HCT116 (cell line): ENCODE results near the gene ENTPD6. TPM values are rescaled to one million over a fixed set of nuclear protein-coding genes. Genes with fewer than 3 reads are reported as not detected.

ENCODE experiments used
- ATAC-seq: fragments of 200-7000 bp; cut with Tn5 transposase; 2 replicates; pipeline ENCODE4 v1.9.1; 2020; ENCODE audit warnings: mild to moderate bottlenecking, moderate library complexity
- BruUV-seq: library from RNA; stranded (reverse); fragments of 400-500 nt; replicated peaks from 2 replicates; lab custom pipeline; 2021; lab: Mats Ljungman, UMichigan
- CTCF ChIA-PET: fragments of 300-600 bp; sonication (Branson Sonifier 250); formaldehyde crosslinking; loops from one replicate; lab custom pipeline; 2021; ENCODE audit warnings: antibody characterized with exemption; lab: Charles Lee
- POLR2A ChIA-PET: fragments of 300-600, 350-600 bp; sonication (Branson Sonifier 250); formaldehyde crosslinking; loops from one replicate; lab custom pipeline; 2021; ENCODE audit warnings: antibody characterized with exemption; lab: Charles Lee
- RAD21 ChIA-PET, 2 experiments: fragments of 300-600 bp; sonication (Branson Sonifier 250); formaldehyde crosslinking; loops; one replicate each; lab custom pipeline; 2023; ENCODE audit warnings: low total read pairs in 2 of 2; ENCODE audit not compliant: uncharacterized antibody in 2 of 2, unreplicated experiment in 2 of 2, low non-redundant PET in 1 of 2; lab: Charles Lee
- DNase-seq: peaks from one replicate; pipeline ENCODE4 v3.0.0-alpha.2; 2010; ENCODE audit warnings: low read depth, low spot score
- H2AFZ ChIP-seq: fragments of 200-600 bp; shearing (Covaris generic), sonication (generic); 2 replicates; pipeline ENCODE4 v1.6.1; 2017; ENCODE audit warnings: low read depth, mixed run types, mixed read lengths, antibody characterized with exemption, low read length; ENCODE audit not compliant: poor library complexity, severe bottlenecking
- H3K27ac ChIP-seq: 2 replicates; pipeline ENCODE4 v1.5.1; 2012; ENCODE audit warnings: low read depth, low read length
- H3K27me3 ChIP-seq: fragments of 200-600 bp; sonication (generic); 2 replicates; pipeline ENCODE4 v1.6.1; 2016; ENCODE audit warnings: mixed run types, low read length, mixed read lengths; ENCODE audit not compliant: insufficient read depth
- H3K36me3 ChIP-seq, 2 experiments: fragments of 200-500 bp in 1 of 2; fragments of 200-600 bp in 1 of 2; sonication (Bioruptor generic) in 1 of 2; sonication (generic) in 1 of 2; 2 replicates each; pipeline versions ENCODE4 v1.5.1 to v1.6.1; 2014 to 2016; ENCODE audit warnings: low read length in 2 of 2, inconsistent platforms in 1 of 2, mixed read lengths in 1 of 2, mixed run types in 1 of 2; ENCODE audit not compliant: insufficient read depth in 2 of 2, control insufficient read depth in 1 of 2
- H3K4me1 ChIP-seq, 2 experiments: fragments of 200-600 bp in 1 of 2; sonication (generic) in 1 of 2; 2 replicates each; pipeline versions ENCODE4 v1.5.1 to v1.6.1; 2012 to 2017; ENCODE audit warnings: low read length in 2 of 2, inconsistent platforms in 1 of 2, mild to moderate bottlenecking in 1 of 2, mixed read lengths in 1 of 2, mixed run types in 1 of 2, moderate library complexity in 1 of 2; ENCODE audit not compliant: insufficient read depth in 2 of 2, control insufficient read depth in 1 of 2
- H3K4me2 ChIP-seq: fragments of 200-600 bp; sonication (generic); 2 replicates; pipeline ENCODE4 v1.6.1; 2017; ENCODE audit warnings: mixed run types, low read length, mixed read lengths
- H3K4me3 ChIP-seq, 2 experiments: fragments of 200-600 bp in 1 of 2; sonication (generic) in 1 of 2; replicated peaks in 1 of 2; 2 replicates each; pipeline ENCODE4 v1.5.1; 2011 to 2016; ENCODE audit warnings: low read length in 2 of 2, control low read depth in 1 of 2, low read depth in 1 of 2, mild to moderate bottlenecking in 1 of 2, mixed read lengths in 1 of 2, mixed run types in 1 of 2
- H3K79me2 ChIP-seq: fragments of 200-600 bp; sonication (generic); 2 replicates; pipeline ENCODE4 v1.6.1; 2017; ENCODE audit warnings: mild to moderate bottlenecking, mixed run types, low read length, moderate library complexity, mixed read lengths; ENCODE audit not compliant: insufficient read depth
- H3K9ac ChIP-seq: fragments of 200-600 bp; sonication (generic); 2 replicates; pipeline ENCODE4 v1.6.1; 2016; ENCODE audit warnings: low read length, mixed read lengths
- H3K9me2 ChIP-seq: fragments of 200-600 bp; sonication (generic), shearing (Covaris generic); 2 replicates; pipeline ENCODE4 v1.6.1; 2017; ENCODE audit warnings: mixed run types, mild to moderate bottlenecking, moderate library complexity; ENCODE audit not compliant: insufficient read depth
- H3K9me3 ChIP-seq, 2 experiments: fragments of 200-500 bp in 1 of 2; fragments of 200-600 bp in 1 of 2; sonication (Bioruptor generic) in 1 of 2; sonication (generic) in 1 of 2; 2 replicates each; pipeline ENCODE4 v1.6.1; 2014 to 2017; ENCODE audit warnings: low read length in 2 of 2, mixed read lengths in 2 of 2, inconsistent platforms in 1 of 2, low read depth in 1 of 2, mild to moderate bottlenecking in 1 of 2, mixed run types in 1 of 2, moderate library complexity in 1 of 2; ENCODE audit not compliant: control insufficient read depth in 1 of 2, insufficient read depth in 1 of 2
- H4K20me1 ChIP-seq: fragments of 200-600 bp; sonication (generic), shearing (Covaris generic); 2 replicates; pipeline ENCODE4 v1.6.1; 2017; ENCODE audit warnings: mixed run types, mild to moderate bottlenecking, moderate library complexity; ENCODE audit not compliant: insufficient read depth
- CBX3 ChIP-seq: IDR thresholded peaks from 2 replicates; pipeline ENCODE4 v1.6.1; 2012; ENCODE audit warnings: low read depth
- CEBPB ChIP-seq: IDR thresholded peaks from 2 replicates; pipeline ENCODE4 v1.6.1; 2012; ENCODE audit warnings: low read depth
- EGR1 ChIP-seq: IDR thresholded peaks from 2 replicates; pipeline ENCODE4 v1.6.1; 2012; ENCODE audit warnings: low read depth
- FOSL1 ChIP-seq: IDR thresholded peaks from 2 replicates; pipeline ENCODE4 v1.6.1; 2012; ENCODE audit warnings: low read depth
- POLR2A ChIP-seq: IDR thresholded peaks from 2 replicates; pipeline ENCODE4 v1.7.0; 2011; ENCODE audit warnings: borderline replicate concordance; ENCODE audit not compliant: insufficient read depth, insufficient read length; ENCODE audit errors: extremely low read depth
- SP1 ChIP-seq: IDR thresholded peaks from 2 replicates; pipeline ENCODE4 v1.6.1; 2012; ENCODE audit warnings: low read depth
- SRF ChIP-seq: IDR thresholded peaks from 2 replicates; pipeline ENCODE4 v1.6.1; 2012; ENCODE audit warnings: low read depth
- YY1 ChIP-seq: IDR thresholded peaks from 2 replicates; pipeline ENCODE4 v1.6.1; 2011; ENCODE audit warnings: low read length, low read depth, moderate library complexity, mild to moderate bottlenecking; ENCODE audit not compliant: insufficient replicate concordance; ENCODE audit errors: extremely low read depth
- ZFX ChIP-seq: fragments of 450-650 bp; IDR thresholded peaks from 2 replicates; pipeline ENCODE4 v1.6.1; 2017
- ZNF274 ChIP-seq: fragments of 200-500 bp; sonication (Bioruptor generic); IDR thresholded peaks from 2 replicates; pipeline ENCODE4 v1.6.1; 2014; ENCODE audit warnings: mild to moderate bottlenecking, low read depth, low read length, inconsistent platforms
- intact Hi-C: fragments of 100-400 bp; cut with micrococcal nuclease; formaldehyde crosslinking; loops from 2 replicates; pipeline ENCODE4 v1.10.0; 2022
- total RNA-seq: library from RNA; stranded (reverse); gene quantifications from one replicate; pipeline ENCODE4 v1.2.1, GENCODE V29; 2021; ENCODE audit not compliant: unreplicated experiment
- TF ChIP-seq, protein P1 (sequence below): IDR thresholded peaks from 2 replicates; pipeline ENCODE4 v1.6.1; 2012
- TF ChIP-seq, protein P2 (sequence below): IDR thresholded peaks from 2 replicates; pipeline ENCODE4 v1.6.1; 2011; ENCODE audit warnings: mild to moderate bottlenecking, low read length, moderate library complexity; ENCODE audit not compliant: insufficient replicate concordance; ENCODE audit errors: extremely low read depth
- TF ChIP-seq, protein P3 (sequence below), 3 experiments: fragments of 200-600 bp in 1 of 3; sonication (generic) in 1 of 3; IDR thresholded peaks in 2 of 3; conservative IDR thresholded peaks in 1 of 3; 2 replicates each; pipeline ENCODE4 v1.5.1; 2012 to 2017; ENCODE audit warnings: low read depth in 2 of 3, low read length in 2 of 3, antibody characterized with exemption in 1 of 3, borderline replicate concordance in 1 of 3, control low read depth in 1 of 3, mild to moderate bottlenecking in 1 of 3, mixed read lengths in 1 of 3, mixed run types in 1 of 3, moderate library complexity in 1 of 3; ENCODE audit not compliant: insufficient read depth in 1 of 3

Gene ENTPD6
- total RNA-seq, 1 experiment from 2014 or later, result 89.2 TPM

DNA sequence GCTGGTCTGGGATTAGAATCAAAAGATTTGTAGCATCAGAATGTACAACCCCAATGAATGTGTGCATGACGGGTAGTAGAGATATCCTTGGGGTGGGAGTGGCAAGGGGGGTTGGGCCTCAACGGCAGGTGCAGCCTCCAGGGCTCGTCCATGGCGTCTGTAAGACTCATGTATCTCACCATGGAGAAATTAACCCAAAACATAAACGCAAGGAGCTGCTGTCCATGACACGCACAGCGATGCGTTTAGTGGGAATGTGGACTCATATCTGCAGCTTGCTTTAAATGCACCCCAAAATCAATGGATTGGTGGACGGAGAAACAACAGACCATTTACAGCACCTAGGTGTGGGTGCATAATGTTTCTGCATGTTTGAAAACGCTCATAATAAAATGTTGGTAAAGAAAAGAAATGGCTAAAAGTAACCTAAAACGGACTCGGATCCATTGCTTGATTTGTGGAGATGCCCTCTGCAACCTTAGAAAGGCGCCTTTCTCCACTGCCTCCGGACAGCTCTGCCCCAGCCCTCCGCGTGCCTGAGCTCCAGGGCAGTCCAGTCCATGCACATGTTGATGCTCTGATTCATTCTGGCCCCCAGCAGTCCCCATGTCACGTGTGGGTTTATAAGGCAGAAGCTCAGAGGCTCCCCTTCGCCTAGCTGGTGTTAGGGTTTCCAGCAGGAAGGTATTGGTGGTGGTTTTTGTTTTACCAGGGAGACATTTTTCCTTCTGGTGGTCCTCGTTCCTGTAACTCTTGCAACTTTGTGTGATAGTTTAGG, 76.9 kb downstream of the ENTPD6 start:
- Histone ChIP-seq H3K4me1 (no peaks in the 10 kb centered on the region), H3K79me2 (no peaks in the 10 kb centered on the region), H3K9me3 (no peaks in the 10 kb centered on the region), H3K27ac (no peak overlapping the region), H3K4me2 (no peak overlapping the region), H3K4me3 (no peak overlapping the region), H4K20me1 (0 out of 2 replicates have a peak, but pooled peaks cover 5% of the 10 kb centered on the region), H3K27me3 (no peaks in the 10 kb centered on the region), H3K9ac (no peak overlapping the region), H3K9me2 (no peaks in the 10 kb centered on the region), H3K36me3 (peaks cover 2 to 9% of the 10 kb centered on the region in 2 experiments; a peak in 2 of 4 replicates), H2AFZ (no peak overlapping the region)
- BruUV-seq, result TSS peak; percentile 12
- intact Hi-C loops, result no loop called here
- CTCF ChIA-PET, result no interaction called here
- no peak for ATAC-seq
- POLR2A ChIA-PET, result no interaction called here
- RAD21 ChIA-PET, result no interaction called here
- no peak for DNase-seq
- TF ChIP-seq ZFX (no peak), SP1 (no peak), POLR2A (no peak), FOSL1 (no peak), EGR1 (no peak), CBX3 (no peak), YY1 (no peak), CEBPB (no peak), ZNF274 (no peak), SRF (no peak)
- TF ChIP-seq, protein P1, sequence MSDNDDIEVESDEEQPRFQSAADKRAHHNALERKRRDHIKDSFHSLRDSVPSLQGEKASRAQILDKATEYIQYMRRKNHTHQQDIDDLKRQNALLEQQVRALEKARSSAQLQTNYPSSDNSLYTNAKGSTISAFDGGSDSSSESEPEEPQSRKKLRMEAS, result no peak
- TF ChIP-seq, protein P2, sequence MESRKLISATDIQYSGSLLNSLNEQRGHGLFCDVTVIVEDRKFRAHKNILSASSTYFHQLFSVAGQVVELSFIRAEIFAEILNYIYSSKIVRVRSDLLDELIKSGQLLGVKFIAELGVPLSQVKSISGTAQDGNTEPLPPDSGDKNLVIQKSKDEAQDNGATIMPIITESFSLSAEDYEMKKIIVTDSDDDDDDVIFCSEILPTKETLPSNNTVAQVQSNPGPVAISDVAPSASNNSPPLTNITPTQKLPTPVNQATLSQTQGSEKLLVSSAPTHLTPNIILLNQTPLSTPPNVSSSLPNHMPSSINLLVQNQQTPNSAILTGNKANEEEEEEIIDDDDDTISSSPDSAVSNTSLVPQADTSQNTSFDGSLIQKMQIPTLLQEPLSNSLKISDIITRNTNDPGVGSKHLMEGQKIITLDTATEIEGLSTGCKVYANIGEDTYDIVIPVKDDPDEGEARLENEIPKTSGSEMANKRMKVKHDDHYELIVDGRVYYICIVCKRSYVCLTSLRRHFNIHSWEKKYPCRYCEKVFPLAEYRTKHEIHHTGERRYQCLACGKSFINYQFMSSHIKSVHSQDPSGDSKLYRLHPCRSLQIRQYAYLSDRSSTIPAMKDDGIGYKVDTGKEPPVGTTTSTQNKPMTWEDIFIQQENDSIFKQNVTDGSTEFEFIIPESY, result no peak
- TF ChIP-seq, protein P3, sequence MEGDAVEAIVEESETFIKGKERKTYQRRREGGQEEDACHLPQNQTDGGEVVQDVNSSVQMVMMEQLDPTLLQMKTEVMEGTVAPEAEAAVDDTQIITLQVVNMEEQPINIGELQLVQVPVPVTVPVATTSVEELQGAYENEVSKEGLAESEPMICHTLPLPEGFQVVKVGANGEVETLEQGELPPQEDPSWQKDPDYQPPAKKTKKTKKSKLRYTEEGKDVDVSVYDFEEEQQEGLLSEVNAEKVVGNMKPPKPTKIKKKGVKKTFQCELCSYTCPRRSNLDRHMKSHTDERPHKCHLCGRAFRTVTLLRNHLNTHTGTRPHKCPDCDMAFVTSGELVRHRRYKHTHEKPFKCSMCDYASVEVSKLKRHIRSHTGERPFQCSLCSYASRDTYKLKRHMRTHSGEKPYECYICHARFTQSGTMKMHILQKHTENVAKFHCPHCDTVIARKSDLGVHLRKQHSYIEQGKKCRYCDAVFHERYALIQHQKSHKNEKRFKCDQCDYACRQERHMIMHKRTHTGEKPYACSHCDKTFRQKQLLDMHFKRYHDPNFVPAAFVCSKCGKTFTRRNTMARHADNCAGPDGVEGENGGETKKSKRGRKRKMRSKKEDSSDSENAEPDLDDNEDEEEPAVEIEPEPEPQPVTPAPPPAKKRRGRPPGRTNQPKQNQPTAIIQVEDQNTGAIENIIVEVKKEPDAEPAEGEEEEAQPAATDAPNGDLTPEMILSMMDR (IDR thresholded peaks at IDR 0.05 in 2 of 3, conservative IDR thresholded peaks at IDR 0.05 in 1 of 3; ENCODE audit: borderline replicate concordance in 1 of 3, insufficient read depth in 1 of 3, low read depth in 2 of 3, low read length in 2 of 3), result no peak
